SH-SY5Y (cell line): Measurements from ENCODE around the gene SPDEF.

Experiments
- GATA2 ChIP-seq: IDR thresholded peaks from 2 replicates; pipeline ENCODE4 v1.6.1; 2011; ENCODE audit warnings: mild to moderate bottlenecking, low read depth, low read length
- GATA3 ChIP-seq: IDR thresholded peaks from 2 replicates; pipeline ENCODE4 v1.6.1; 2011; ENCODE audit warnings: low read depth, mild to moderate bottlenecking, low read length, moderate library complexity

SPDEF gene

DNA sequence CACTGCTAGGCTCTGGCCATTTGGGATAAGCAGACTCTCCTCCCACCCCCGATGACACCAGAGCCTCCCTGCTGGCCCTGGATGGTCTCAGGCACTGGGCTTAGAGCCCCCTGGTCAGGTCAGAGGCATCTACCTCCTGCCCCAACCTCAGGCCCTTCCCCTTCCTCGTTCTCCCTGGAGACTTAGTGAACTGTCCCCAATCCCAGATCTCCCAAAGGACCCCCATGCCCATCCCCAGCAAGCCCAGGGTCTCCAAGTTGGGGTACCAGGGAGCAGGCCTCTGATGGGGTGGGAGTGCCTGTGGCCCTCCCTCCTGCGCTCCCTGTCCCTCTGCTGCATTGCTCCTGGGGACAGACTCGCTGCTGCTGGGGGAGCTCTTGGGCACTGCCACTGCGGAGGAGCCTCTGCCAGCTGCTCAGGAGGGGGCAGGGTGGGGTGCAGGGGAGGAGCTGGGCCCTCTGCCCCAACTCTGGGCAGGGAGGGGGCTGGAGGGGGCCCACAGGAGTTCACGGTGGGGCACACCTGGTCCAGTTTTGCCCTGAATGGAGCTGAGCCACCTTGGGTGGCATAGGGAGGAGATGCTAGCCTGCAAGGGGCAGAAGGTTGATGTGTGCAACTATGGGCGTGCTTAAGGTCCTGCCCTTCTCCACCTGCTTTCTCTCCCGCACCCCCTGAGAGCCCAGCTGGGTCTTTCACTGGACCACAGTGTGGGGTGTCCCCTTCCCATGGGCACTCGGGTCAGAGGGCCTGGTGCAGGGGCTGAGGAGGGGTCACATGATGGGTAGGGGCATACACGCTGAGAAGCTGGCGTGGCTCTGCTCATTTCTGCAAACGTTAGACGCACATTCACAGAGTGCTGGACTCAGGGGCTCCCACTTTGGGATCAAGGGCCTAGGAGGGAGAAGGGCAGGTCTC is 40.4 kb downstream of the SPDEF start:
- TF ChIP-seq GATA2 = no peak
- no peak for TF ChIP-seq GATA3

DNA sequence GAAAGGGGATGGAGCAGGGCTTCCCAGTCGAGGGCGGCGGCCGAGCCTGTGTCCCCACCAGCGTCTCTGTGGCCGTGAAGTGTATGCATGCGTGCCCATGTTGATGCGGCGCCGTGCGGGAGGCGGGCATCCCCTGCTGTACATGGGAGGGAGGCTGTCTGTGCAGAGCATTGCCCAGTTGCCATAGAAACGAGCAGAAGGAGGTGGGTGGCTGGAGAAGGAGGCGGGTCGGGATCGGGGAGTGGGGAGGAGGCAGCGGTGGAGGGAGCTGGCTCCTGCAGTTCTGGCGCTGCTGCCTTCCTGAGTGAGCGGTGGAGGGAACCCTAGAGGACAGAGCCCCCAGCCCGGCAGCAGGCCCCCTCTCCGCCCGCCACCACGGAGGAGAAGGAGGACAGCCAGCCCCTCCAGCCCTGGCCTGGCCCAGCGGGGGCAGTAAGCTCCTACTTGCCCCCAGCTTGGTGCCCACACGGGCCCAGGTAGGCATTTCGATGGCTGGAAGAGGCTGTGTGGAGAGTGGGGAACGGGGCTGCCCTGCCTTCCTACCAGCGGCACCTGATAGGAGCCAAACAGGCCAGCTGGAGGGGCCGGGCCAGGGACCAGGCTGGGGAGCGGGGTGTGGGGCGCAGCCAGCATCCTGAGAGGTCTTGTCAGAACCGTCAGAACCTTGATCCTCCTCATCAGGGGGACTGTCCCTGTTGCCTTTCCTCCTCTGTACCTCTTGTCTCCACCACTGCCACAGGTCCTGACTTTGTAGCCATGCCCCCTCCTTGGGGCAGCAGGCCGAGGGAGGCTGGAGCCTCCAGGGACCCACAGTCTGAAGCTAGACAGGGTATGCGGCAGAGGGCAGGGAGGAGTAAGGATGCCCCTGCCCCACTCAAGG is 41.3 kb downstream of the SPDEF start:
- TF ChIP-seq GATA3 (no peak), GATA2 (no peak)

DNA sequence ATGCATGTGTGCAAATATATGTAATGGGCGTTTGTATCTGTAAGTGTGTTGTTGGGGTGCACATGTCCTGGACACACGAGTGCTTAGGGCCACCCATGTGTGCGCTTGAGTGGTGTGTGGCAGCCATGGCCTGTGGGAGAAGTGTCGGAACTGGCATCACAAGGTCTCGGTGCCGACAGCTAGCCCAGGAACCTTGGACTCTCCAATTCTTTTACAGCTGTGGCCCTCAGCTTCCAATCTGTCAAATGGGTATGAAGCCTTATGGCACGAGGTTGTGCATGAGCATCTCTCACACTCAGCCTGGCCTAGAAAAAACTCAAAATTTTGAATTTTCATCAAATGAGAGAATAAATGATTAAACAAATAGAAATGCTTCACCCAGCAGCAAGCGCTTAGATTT is 42.0 kb downstream of the SPDEF start:
- TF ChIP-seq GATA3 (no peak), GATA2 (no peak)

DNA sequence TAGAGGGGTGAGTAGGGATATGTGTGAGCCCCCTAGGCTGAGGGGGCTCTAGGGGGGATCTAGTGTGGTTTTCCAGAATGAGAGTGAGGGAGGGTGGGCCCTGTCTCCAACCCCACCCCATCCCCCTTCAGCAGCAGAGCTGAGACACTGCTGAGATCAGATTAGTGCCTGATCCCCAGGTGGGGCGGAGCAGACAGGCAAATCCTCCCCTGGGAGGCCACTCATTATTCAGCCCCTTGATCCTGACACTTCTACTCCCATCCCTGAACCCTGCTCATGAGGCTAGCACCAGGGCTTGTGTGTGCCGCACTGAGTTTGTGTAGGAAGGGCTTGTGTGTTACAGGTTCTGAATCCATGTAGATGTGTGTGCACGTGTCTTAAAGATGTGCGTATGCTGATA is 42.5 kb downstream of the SPDEF start:
- TF ChIP-seq GATA2 (no peak), GATA3 (no peak)

DNA sequence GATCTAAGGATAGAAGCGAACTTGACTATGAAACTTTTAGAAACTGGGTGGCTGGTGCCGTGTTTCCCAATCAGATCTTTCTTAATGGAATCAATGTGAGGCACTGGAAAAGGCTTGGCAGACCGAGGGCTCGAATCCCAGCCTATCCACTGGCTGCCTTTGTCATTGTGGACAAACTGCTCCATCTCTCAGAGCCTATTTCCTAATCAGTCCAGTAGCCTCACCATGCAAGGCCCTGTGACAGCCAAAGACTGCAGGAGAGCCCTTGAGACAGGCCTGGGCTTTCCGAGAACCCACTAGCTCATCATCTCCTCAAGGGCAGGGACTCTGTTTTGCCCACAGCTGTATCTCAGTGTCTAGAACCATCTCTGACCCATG is 43.4 kb downstream of the SPDEF start:
- no peak for TF ChIP-seq GATA3
- TF ChIP-seq GATA2 = no peak

DNA sequence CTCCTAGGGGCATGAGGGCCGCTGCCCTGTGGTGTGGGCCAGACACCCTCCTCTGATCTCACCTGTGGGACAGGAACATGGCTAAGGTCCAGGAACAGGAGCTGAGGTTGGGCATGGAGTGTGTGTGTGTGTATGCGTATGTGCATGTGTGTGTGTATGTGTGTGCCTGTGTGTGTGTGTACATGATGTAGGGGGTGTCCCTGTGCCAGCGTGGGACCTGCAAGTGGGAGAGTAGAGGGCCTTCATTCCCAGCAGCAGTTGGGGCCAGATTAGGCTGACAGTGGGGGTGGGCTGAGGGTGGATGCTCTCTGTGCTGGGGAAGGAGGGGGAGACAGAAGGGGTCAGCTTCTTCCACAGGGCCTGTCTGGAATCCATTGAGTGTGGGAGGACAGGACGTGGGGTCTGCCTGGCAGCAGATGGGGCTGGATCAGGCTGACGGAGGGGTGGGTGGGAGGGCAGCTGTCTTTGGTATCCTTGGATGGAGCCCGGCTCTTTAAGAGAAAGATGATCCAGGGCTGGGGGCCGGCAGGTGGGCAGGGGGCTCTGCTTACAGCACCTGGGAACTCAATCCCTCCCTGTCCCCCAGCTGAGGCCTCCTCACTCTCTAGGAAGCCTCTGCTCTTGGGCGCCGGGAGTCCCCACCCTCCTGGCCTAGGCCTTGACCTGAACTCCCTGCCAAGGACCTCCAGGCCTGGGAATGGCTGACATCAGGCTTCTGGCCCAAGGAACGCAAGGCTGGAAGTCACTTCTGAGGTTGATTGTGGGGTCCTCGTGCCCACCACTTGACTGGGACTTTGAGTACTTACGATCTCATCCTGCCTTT is 44.0 kb downstream of the SPDEF start:
- TF ChIP-seq GATA3 (no peak), GATA2 (no peak)

DNA sequence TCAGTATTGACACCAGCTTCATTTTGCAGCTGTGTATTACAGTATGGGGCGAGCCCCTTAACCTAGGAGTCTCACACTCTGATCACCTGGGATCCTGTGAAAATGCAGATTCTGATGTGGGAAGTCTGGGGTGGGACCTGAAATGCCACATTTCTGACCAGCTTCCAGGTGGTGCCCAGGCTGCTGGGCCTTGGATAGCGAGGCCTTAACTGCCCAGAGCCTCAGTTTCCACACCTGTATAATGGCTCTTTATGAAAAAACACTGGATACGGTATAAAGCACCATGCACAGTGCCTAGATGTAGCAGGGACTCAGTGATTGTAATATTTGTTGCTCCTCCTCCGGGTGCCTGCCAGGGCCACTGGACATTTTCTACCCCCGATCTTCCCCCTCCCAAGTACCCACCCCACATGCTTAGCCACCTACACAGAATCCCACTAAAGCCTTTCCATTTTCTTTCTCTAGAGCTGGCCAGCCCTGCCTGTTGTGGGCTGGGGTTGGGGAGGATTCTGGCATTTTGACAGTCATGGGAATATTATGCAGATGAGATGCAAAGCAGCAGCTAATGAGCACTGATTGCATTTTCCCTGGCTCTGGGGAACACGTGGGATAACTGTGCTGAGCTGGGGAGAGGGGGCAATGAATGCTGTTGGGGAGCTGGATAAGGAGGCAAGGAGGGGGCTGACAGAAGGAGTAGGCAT is 44.8 kb downstream of the SPDEF start:
- no peak for TF ChIP-seq GATA2
- TF ChIP-seq GATA3 = no peak

DNA sequence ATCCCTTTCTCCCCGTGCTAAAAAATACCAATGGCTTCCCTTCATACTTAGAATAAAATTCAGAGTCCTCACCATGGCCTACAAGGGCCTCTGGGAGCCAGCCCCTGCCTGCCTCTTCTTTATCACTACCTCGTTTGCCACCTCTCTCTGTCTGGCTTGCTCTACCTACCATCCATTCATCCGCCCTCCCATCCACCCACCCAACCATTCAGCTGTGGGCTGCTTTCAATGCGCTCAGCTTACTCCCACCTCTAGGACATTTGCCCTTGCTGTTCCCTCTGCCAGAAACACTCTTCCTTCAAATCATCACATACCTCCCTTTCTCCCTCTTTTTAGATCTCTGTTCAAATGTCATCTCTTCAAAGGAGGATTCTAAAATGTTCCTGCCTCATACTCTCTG is 45.8 kb downstream of the SPDEF start:
- TF ChIP-seq GATA2 = no peak
- no peak for TF ChIP-seq GATA3

DNA sequence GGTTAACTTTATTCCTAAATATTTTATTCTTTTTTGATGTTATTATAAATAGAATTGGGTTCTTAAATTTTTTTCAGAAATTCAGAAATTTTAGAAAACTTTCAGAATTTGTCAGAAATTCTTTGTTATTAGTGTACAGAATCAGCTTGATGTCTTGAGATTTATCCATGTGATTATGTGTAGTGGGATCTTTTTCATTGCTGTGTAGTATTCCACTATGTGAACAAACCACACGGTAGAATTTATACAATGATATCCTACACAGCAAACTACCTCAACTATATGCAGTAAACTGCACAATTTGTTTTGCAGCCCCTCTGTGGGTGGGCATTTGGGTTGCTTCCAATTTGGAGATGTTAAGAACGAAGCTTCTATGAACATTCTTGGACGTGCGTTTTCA is 46.3 kb downstream of the SPDEF start:
- no peak for TF ChIP-seq GATA2
- TF ChIP-seq GATA3 = no peak

DNA sequence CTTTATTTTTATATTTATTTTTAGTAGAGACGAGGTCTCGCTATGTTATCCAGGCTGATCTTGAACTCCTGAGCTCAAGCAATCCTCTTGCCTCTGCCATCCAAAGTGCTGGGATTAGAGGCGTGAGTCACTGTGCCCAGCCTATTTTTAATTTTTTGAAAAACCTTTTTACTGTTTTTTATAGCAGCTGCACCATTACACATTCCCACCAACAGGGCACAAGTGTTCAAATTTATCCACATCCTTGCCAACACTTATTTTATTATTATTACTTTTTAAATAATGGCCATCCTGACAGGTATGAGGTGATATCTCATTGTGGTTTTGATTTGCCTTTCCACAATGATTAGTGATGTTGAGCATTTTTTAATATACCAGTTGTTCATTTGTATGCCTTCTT is 47.7 kb downstream of the SPDEF start:
- TF ChIP-seq GATA2 (no peak), GATA3 (no peak)

DNA sequence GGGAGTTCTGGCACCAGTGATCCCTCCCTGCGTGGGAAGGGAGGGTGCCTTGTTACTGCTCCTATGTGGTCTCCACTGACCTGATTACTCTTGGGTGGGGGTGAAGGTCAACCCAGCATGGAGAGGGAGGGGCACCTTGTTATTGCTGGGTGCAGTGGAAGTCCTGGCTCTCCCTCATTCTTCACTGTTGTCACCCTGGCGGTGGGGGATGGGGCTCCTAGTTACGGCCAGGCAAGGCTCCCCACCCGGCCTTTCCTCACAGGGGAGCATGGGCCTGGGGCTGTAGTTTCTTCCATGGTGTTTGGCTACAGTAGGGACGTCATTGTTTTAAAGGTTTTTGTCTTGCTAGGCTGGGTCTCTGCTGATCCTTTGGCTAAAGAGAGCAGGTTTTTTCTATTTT is 49.4 kb downstream of the SPDEF start:
- TF ChIP-seq GATA2 (no peak), GATA3 (no peak)

DNA sequence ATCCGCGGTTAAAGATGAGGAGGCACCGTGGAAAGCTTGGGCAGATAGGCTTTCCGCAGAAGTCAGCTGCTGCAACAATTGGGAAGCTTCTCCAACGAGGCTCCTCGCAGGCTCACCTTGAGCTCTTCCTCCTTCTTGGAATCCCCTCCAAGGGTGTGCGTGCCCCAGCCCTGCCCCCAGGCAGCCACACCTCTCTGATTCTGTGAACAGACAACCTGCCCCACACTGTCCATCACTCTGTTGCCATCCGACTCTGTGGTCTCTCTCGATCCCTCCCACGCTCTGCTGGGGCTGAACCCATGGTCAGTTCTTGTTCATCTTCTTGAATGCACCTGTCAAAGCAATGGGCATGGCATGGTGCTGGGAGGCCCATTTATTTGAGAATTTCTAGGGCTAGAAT is 58.7 kb downstream of the SPDEF start:
- TF ChIP-seq GATA2 (no peak), GATA3 (no peak)

DNA sequence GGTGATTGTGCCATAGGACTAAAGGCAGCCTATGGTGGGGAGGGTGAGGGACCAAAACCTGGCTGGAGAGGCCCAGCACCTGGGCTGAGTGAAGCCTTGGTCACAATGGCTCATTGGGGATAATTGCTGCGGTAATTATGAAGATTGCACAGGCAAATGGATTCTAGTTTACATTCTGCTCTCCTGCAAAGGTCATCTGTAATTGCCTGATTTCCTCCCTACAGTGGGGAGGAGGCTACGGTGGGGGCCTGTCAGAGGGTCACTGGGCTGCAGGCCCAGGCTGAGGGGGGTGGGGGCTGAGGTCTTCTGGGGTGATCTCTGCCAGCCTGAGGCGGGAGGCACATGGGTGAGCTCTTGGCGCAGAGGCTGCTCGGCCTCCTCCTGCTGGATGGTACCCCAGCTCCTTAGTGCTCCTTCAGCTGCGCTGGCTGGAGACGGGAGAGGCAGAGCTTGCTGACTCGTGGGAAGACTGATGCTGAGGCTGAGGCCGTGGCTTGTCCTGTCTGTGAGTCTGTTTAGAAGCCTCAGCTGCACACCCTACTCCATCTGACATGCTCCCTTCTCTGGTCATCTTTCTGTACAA is 59.9 kb downstream of the SPDEF start:
- TF ChIP-seq GATA3 (no peak), GATA2 (no peak)

DNA sequence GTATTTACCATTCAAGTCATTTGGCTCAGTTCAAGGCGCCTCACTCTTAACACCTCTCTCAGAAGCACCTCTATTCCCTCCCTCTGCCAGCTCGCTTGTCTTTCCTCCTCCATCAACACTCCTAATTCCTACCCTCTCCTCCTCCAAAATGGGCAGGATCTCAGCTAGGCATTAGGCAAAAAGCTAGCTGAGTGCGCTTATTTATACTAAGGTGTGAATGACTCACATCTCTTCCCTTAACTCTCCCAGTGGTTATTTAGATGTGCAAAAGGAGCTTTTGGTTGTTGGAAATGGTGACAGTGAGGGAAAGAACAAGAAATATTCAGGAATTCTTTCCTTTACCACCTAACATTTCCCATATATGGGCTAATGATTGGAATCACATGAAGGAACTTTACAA is 61.2 kb downstream of the SPDEF start:
- TF ChIP-seq GATA3 (no peak), GATA2 (no peak)
